ENCODE results near the gene SPX.
A peak's percentile ranks its signal among the peaks of the same experiment; 100 is the strongest.

The SPX gene, protein sequence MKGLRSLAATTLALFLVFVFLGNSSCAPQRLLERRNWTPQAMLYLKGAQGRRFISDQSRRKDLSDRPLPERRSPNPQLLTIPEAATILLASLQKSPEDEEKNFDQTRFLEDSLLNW

DNA sequence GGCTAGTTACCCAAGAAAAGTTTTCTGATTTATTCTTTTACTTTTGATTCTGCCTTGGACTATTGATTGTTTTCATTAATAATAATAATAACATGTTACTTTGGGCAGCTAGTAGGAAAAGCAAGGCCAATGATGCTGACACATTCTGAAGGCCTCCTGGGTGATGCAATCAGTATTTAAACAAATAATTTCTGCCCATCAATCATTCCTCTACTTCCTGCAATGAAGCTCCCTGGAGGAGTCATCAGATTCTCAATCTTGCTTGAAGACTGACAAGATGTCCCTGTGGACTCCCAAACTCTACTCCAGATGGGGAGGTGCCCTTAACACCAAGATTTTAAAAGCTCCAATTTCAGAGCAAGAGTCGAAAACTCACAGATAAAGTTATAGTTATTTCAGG lies at the start of gene SPX:
Gene SPX, plus strand, starts transcription at position 244 of the 400 bp plus-strand sequence. CDS start 177 bp downstream, outside the sequence.
- DNase-seq (ENCODE audit: low read depth in 2 of 2): no peak

DNA sequence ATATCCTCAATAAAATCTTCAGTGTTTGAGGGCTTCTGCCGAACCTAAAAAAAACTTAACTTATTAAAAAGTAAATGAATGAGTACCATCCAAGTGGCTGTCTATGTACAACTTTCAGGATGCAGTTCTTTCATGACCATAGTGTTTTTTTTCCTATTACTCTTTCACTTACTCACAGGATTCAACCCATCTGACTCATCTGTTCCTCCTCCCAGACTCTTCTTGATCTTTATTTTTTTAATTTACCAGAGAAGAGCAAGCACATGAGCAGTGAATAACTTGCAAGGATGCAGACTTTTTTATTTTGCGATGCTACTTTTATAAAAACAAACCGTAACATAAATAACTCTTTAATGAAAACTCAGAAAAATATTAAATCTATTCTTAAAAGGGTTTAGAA lies 49.1 kb upstream of the SPX start:
- no peak for DNase-seq (ENCODE audit: low read depth in 2 of 2)

DNA sequence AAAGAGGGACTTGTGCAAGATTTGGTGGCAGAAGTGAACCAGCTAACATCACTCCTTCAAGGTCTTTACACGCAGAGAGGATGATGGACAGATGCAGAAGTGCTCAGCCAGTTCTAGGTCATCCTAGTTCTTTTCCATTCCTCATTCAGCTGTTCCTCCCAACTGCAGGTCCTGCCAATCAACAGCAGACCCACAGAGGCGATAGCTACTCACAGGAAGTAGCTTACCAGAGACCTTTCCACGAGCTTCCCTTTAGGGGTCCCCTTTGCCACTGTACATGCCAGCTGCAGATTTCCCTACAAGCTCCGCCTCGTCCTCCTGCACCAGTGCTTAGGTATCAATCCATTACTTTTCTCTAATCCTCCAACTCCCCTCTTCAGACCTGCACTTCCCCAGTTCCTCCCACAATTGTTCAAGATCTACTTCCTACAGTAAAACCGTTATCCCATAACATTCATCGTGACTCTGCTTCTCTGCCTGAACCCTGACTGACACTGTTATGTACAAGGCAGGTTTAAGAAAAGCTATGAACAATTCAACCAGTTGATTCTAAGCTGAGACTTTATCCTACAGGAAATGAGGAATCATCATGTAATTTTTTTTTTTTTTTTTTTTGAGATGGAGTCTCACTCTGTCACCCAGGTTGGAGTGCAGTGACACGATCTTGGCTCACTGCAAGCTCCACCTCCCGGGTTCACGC lies 47.2 kb upstream of the SPX start:
- DNase-seq (ENCODE audit: low read depth in 2 of 2): no peak

DNA sequence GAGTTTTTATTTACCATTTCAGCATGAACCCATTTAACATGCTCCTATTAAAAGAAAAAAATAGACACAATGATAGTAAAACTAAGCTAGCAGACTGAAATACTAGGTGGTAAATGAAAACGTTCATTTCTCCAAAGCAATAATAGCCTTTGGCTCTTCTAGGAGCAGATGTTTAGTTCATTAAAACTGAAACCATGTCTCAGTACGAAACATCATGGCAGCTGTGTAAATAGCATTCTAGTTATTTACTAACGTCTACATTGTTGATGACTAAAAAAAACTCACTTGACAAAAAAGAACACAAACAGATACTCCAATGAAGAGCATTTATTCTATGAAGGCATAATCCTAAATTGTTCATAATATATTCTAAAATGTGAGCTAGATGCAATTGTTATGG lies 42.6 kb upstream of the SPX start:
- no peak for DNase-seq (ENCODE audit: low read depth in 2 of 2)

DNA sequence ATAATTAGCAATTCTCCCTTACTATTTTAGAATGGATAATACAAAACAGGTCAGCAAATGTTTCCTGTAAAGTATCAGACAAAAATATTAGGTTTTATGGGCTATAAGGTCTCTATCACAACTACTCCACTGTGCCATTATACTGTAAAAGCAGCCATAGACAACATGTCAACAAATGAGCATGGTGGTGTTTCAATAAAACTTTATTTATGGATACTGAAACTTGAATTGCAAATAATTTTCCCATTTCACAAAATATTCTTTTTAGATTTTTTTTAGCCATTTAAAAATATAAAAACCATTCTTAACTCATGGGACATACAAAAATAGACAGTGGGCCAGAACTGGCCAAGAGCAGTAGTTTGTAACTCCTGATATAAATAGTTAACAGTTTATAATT lies 40.1 kb upstream of the SPX start:
- no peak for DNase-seq (ENCODE audit: low read depth in 2 of 2)

DNA sequence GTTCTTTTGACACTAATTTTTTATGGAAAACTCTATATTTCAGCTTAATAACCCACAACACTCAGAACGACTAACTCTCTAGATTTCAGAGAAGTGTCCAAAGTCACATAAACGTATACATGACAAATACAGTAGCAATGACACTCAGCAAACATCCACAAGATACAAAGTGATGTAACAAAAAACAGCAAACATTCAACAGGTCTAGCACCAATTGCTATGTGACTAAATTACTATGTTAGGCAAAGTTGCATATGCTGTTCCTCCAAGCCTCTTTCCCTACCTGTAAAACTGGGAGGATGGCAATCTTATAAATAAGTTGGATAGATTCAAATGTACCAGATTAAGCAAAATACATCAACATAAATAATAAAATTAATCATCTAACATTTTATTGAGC lies 26.3 kb upstream of the SPX start:
- no peak for DNase-seq (ENCODE audit: low read depth in 2 of 2)

DNA sequence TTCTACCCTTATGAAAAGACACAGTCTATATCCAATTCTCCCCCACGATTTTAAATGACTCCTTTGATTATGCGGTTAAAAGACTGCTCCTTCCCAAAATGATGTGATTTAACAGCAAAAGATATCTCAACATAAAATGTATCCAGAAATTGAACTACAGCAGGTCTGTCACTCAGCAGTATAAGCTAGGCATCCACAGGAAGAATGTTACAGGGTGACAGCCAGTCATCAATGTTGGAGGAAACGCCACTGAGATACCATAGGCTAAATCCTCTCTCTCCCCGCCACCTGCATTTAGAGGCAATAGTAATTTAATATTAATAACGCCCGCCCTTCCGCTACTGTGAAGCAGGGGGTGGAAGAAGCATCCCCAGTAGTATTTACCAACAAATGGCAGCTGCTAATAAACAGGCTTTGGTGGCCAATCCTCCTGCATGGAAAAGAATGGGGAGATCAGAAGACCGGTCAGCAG lies 25.3 kb upstream of the SPX start:
- DNase-seq (ENCODE audit: low read depth in 2 of 2): no peak

DNA sequence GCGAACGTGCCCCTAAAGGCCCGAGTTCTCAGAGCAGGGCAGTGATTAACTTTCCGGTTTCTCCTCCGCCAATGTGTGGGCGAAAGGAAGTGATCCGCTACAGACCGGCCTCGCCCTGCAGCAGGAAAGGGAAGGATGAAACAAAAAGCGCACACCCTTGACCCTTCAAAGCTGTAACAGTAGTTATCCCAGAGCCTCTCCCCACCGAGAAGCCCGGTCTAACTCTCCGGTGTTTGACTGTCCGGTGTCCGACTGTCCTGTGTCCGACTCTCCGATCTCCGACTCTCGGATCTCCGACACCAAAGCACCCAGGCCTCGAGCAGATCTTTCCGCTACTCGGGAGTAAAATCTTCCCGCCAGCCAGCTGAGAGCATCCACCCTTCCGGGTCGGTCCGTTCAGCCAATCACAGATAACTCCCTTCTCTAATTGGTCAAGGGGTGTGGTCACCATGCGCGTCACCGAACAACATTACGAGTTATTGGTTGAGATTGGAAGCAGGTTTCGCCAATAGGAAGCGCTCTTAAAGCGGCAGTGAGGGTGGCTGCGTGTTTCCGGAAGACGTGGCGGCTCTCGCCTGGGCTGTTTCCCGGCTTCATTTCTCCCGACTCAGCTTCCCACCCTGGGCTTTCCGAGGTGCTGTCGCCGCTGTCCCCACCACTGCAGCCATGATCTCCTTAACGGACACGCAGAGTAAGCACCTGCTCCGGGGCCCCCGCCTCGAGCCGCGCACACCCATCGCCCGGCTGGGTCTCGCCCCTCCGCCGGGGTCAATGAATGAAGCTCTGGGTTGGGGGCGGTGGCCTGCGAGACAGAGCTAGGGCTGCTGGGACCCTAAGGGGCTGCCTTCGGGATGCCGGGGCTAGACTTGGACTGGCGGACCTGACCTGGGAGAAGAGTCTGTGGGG lies 24.6 kb upstream of the SPX start, which contains the start of the genes GOLT1B and RECQL:
Gene GOLT1B, plus strand, starts transcription at position 532 of the 906 bp plus-strand sequence. Its CDS starts 135 bp downstream, at position 667.
Gene RECQL, minus strand, starts transcription at position 378 of the 906 bp plus-strand sequence. CDS start 2,065 bp downstream, outside the sequence.
- peak; percentile 60 to 79 for DNase-seq (ENCODE audit: low read depth in 2 of 2)

DNA sequence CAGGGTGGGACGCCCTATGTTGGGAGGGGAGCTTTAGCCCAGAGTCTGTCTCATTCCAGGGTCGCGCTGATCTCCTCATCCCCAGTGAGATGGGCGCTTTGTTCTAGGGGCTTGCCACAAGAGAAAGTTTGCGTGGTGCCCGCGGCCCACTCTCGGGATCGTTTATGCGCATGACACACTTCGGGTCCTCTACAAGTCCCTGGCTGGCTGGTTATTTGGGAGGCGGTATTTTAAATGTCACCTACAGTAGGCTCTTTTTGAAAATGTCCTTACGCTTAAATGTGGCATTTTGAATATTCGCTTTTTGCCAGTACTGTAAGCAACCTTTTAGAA lies 24.0 kb upstream of the SPX start:
- DNase-seq (ENCODE audit: low read depth in 2 of 2): peak in 1 of 2 donors; percentile 15

DNA sequence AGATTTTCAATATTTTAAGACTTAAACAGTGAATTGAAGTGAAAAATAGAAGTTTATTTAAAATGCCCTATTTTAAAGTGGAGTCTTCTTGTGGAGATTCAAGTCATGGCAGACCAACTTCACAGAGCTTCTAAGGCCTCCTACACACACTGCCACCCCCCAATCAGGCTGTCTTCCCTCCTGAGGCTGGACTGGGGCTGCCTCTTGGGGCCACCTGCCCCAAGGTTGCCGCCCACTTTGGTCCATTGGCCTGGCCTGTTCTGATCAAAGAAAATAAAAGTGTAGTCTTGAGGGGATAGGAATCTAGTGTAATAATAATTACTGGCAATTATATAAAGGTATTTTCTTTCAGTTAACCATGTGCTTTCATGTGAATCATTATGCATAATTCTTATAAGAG lies 23.2 kb upstream of the SPX start:
- DNase-seq (ENCODE audit: low read depth in 2 of 2): no peak

DNA sequence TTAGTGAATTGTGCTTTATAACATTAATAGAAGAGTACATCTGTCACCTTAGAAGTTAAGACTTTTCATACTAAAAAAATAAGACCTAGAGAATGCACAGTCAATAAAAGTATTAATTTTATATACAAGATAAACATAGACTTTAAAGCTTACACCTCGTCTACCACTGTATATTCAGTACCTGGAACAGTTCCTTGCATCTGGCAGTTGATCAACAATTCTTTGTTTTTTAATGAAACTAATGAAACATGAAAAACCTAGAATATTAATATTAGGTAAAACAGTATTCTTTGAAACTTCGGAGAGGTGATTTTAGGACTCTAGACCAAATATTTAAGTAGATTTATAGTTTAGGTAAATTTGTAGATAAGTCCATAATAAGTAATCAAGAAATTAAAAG lies 20.2 kb upstream of the SPX start:
- DNase-seq (ENCODE audit: low read depth in 2 of 2): no peak

DNA sequence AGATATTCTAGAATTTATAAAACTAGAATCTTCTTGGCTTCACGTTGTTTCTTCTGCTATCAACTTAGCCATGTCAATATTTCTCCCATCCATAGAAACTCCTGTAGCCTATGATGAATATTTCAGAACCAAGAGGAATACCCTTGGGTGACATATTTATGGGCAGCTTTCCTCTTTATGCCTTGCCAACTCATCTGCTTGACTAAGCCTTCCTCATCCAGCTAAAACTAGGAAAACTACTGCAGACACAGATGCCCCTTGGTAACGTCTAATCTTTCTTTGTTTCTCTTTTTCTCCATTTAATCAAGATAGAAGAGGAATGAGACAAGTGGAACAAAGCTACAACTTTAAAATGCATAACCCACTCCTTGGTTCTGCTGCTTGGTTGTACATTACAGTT lies 18.2 kb upstream of the SPX start:
- DNase-seq (ENCODE audit: low read depth in 2 of 2): no peak

DNA sequence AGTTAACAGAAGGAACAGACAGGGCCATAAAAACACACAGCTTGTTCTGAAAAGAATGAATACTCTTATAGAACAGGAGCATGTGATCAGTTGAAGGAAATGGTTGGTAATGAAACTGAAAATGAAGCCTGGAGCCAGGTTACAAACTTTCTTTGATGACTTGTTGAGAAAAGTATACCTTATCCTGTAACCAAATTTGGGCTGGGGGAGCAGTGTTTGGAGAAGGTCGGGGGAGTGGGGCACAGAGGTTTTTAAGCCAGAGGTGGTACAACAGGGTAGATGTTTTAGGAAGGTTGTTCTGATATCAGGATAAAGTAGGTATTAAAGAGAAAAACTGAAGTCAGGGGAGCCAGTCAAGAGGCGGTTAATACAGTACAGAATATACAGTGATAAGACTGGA lies 16.3 kb upstream of the SPX start:
- no peak for DNase-seq (ENCODE audit: low read depth in 2 of 2)

DNA sequence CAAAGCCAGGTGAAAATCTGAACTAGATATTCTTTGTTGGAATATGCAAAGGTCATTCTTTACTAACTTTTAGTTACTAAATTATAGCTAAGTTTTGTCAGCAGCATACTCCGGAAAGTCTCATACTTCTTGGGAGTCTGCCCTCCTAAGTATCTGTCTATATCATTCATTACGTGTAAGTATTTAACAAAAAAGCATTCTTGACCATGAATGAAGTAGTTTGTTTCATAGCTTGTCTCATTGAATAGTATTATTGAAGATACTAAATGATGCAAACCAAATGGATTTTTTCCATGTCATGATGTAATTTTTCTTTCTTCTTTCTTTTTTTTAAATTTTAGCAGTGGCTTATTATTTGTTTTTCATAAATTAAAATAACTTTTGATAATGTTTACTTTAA lies 9.8 kb upstream of the SPX start:
- no peak for DNase-seq (ENCODE audit: low read depth in 2 of 2)

DNA sequence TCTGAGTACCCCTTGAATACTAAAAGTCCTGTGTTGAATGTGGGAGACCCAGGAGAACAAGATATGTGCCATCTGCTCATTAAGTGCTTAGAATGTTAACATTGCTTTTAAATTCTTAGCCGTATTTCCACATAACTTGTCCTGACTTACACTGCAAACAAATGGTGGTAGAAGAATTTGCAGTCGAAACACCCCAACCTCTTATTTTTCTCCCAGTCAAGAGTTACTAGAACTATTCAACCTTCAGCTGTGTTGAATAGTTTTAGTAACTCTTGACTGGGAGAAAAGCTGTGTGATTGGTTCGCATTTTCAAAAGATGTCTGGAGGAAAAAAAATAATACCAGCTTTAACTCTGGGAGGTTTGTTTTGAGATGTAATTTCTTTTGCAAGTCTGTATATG lies 7.6 kb upstream of the SPX start:
- DNase-seq (ENCODE audit: low read depth in 2 of 2): no peak

DNA sequence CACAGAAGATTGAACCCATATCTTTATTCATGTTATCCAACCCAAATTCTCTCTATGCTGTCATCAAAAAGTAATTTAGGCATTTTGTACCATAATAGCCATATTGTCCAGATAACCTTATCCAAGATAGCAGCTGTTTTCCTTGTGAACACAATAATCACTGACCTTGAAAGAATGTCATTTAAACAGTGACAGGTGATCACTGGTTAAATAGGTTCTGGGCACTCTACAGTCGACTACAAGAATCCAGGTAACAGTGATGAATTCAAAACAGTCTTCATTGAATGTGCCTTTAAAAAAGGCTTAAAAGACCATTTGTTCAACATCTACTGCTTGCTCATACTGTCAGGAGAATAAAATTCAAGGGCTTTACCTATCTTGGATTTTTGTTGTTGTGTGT lies 4.6 kb upstream of the SPX start:
- no peak for DNase-seq (ENCODE audit: low read depth in 2 of 2)

DNA sequence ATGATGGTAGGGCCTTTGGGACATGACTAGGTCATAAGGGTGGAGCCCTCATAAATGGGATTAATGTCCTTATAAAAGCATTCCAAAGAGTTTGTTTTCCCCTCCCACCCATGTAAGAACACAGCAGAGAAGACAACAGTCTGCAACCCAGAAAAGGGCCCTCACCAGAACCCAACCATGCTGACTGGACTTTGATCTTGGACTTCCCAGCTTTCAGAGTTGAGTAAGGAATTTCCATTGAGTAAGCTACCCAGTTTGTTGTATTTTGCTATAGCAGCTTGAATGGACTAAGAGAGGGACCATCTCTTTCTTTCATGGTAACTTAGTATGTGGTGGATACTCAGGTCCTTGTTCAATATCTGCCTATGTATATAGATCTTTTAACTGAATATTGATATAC lies 2.9 kb upstream of the SPX start:
- DNase-seq (ENCODE audit: low read depth in 2 of 2): no peak

DNA sequence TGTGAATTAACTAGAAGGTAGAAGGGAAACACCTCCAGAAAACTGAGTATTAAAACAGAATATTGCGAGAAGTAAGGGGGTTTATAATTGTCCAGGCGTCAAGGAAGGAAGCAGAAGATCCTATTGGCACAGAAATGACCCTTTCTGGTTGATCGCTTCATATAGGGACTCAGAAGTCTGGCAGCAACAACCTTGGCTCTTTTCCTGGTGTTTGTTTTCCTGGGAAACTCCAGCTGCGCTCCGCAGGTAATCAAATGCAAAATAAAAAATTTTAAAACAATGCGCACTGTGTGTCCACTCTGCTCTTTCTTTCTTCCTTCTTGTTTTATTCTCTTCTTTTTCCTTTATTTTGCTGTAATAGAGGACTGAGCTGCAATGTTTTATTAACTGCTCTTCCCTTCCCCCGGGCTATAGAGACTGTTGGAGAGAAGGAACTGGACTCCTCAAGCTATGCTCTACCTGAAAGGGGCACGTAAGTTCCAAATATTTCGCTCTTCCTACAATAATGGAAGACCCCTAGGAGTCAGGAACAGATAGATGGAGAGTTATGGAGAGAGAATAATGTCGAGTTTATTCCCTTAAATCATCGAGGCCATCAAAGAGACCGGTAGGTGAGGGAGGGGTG lies 737 bp downstream of the SPX start:
- no peak for DNase-seq (ENCODE audit: low read depth in 2 of 2)

DNA sequence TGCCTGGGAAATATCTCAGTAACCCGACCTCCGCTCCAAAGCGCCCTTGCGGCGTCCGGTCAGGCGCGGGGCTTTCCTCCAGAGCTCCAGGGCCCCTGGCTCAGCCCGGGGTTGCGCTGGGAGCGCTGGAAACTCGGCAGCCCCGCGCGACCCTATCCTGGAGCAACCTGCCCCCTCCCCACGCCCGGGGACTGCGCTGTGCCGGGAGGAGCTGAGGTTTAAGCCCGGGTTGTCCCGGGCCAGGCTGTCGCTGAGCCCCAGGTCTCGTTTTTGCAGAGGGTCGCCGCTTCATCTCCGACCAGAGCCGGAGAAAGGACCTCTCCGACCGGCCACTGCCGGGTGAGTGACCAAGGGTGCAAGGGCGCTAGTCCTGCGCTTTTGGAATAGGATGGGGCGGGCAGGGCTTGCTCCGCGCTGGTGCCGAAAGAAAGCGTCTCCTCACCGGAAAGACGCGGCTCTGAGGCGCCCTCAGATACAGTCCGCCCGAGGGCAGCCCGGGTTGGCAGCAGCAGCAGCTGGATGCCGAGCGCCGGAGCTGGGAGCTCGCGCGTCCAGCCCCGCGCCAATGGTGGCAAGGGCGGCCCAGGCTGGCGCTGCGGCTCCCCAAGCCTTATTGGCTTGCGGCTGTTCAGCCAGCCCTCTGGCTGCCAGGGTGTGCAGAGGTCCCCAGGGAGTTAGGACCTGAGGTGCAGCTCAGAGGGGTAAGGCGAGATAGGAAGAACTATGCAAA lies 1.5 kb downstream of the SPX start:
- peak; percentile 9 to 46 for DNase-seq (ENCODE audit: low read depth in 2 of 2)

DNA sequence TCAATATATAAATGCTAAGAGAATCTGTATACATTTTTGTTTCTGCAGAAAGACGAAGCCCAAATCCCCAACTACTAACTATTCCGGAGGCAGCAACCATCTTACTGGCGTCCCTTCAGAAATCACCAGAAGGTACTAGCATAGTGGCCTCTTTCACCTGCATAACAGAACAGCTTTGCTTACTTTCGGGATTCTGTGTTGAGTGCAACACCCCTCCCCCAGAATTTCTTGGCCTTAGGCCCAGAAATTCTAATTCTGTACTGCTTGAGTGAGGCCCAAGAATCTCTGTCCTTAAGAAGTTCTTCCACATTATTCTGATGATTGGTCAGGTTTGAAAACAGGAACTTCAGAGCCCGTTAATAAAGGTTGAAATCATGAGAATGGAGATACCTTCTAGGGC lies 2.9 kb downstream of the SPX start:
- DNase-seq (ENCODE audit: low read depth in 2 of 2): no peak

DNA sequence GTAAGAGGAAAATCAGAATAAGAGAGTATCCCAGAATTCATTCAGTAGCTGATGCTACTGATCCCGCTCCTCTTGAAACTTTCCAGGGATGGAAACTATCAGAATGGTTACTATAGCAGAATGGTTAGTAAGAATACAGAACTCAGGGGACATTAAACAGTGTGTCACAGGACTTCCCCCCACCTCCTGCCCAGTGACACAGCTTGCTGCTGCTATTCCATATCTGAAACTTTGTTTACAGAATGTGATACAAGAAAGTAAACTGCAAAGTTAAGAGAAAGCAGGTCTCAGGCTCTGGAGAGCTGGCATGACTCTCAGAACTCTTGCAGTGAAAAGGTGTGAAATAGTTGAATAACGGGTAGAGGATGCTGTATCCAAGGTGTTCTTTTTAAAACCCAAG lies 3.4 kb downstream of the SPX start:
- DNase-seq (ENCODE audit: low read depth in 2 of 2): no peak

All from stimulated activated CD4-positive, alpha-beta T cell treated with anti-CD3 and anti-CD28 coated beads, Interleukin-1b, Interleukin-23, amount 100 ng/mL, for 4 hours (primary cell).